ENCODE data around the gene CX3CL1.

Gene CX3CL1

GRCh38 chr16:57422026-57422944 lies 50.0 kb downstream of the CX3CL1 start:
- ATAC-seq, result peak; percentile 82
- no peak for TF ChIP-seq GLIS3 (CRISPR knock-in tag; IDR thresholded peaks at IDR 0.05)
- no peak for TF ChIP-seq ARNTL (CRISPR knock-in tag; IDR thresholded peaks at IDR 0.05; ENCODE audit: borderline replicate concordance, low read depth)
- TF ChIP-seq TCF4 (CRISPR knock-in tag; IDR thresholded peaks at IDR 0.05; ENCODE audit: borderline replicate concordance), result no peak
- no peak for TF ChIP-seq CREB5 (CRISPR knock-in tag; IDR thresholded peaks at IDR 0.05; ENCODE audit: low read depth)
- no peak for TF ChIP-seq BACH2 (CRISPR knock-in tag; IDR thresholded peaks at IDR 0.05; ENCODE audit: borderline replicate concordance)
- no peak for TF ChIP-seq CSDC2 (CRISPR knock-in tag; IDR thresholded peaks at IDR 0.05)
- TF ChIP-seq CSRNP3 (CRISPR knock-in tag; IDR thresholded peaks at IDR 0.05), result no peak
- no peak for TF ChIP-seq OSR1 (CRISPR knock-in tag; IDR thresholded peaks at IDR 0.05)
- TF ChIP-seq SNAI2 (CRISPR knock-in tag; IDR thresholded peaks at IDR 0.05), result no peak
- no peak for TF ChIP-seq PATZ1 (CRISPR knock-in tag; IDR thresholded peaks at IDR 0.05; ENCODE audit: borderline replicate concordance)
- TF ChIP-seq POU6F1 (CRISPR knock-in tag; IDR thresholded peaks at IDR 0.05; ENCODE audit: borderline replicate concordance, low read depth), result no peak
- TF ChIP-seq TSHZ2 (CRISPR knock-in tag; IDR thresholded peaks at IDR 0.05), result no peak
- TF ChIP-seq ZNF8 (CRISPR knock-in tag; IDR thresholded peaks at IDR 0.05), result no peak
- TF ChIP-seq ISL1 (CRISPR knock-in tag; IDR thresholded peaks at IDR 0.05), result no peak
- TF ChIP-seq RARB (CRISPR knock-in tag; IDR thresholded peaks at IDR 0.05), result no peak
- no peak for TF ChIP-seq TOX (CRISPR knock-in tag; IDR thresholded peaks at IDR 0.05; ENCODE audit: borderline replicate concordance)
- TF ChIP-seq ESRRG (CRISPR knock-in tag; IDR thresholded peaks at IDR 0.05), result no peak
- no peak for TF ChIP-seq ZC3H10 (CRISPR knock-in tag; IDR thresholded peaks at IDR 0.05)
- TF ChIP-seq ZFP30 (CRISPR knock-in tag; IDR thresholded peaks at IDR 0.05), result no peak
- no peak for TF ChIP-seq ZNF70 (CRISPR knock-in tag; IDR thresholded peaks at IDR 0.05)

- no peak for ATAC-seq
These were observed 50.9 kb downstream of the CX3CL1 start for GRCh38 chr16:57423152-57423551.

More at GRCh38 chr16:57423152-57423551, 50.9 kb downstream of the CX3CL1 start:
- no peak for TF ChIP-seq ARNTL (CRISPR knock-in tag; IDR thresholded peaks at IDR 0.05; ENCODE audit: borderline replicate concordance, low read depth)
- no peak for TF ChIP-seq TCF4 (CRISPR knock-in tag; IDR thresholded peaks at IDR 0.05; ENCODE audit: borderline replicate concordance)
- TF ChIP-seq PPARA (CRISPR knock-in tag; IDR thresholded peaks at IDR 0.05; ENCODE audit: borderline replicate concordance), result no peak
- TF ChIP-seq OSR1 (CRISPR knock-in tag; IDR thresholded peaks at IDR 0.05), result no peak
- TF ChIP-seq ZNF70 (CRISPR knock-in tag; IDR thresholded peaks at IDR 0.05), result no peak
- no peak for TF ChIP-seq GLIS3 (CRISPR knock-in tag; IDR thresholded peaks at IDR 0.05)
- TF ChIP-seq ISL1 (CRISPR knock-in tag; IDR thresholded peaks at IDR 0.05), result no peak
- TF ChIP-seq CSRNP3 (CRISPR knock-in tag; IDR thresholded peaks at IDR 0.05), result no peak
- TF ChIP-seq BACH2 (CRISPR knock-in tag; IDR thresholded peaks at IDR 0.05; ENCODE audit: borderline replicate concordance), result no peak
- TF ChIP-seq PATZ1 (CRISPR knock-in tag; IDR thresholded peaks at IDR 0.05; ENCODE audit: borderline replicate concordance), result no peak
- no peak for TF ChIP-seq SNAI2 (CRISPR knock-in tag; IDR thresholded peaks at IDR 0.05)
- TF ChIP-seq ZFP3 (CRISPR knock-in tag; IDR thresholded peaks at IDR 0.05), result no peak

Measured in SK-N-SH treated with all-trans-retinoic acid at 6 μM for 48 hours (cell line).